Measurements from ENCODE around the gene DCDC2.

- TF ChIP-seq CTCF (IDR thresholded peaks at IDR 0.05; ENCODE audit: extremely low read depth in 1 of 2, insufficient read depth in 1 of 2, low read depth in 1 of 2, low read length in 2 of 2): no peak
- TF ChIP-seq EZH2 (IDR thresholded peaks at IDR 0.05; ENCODE audit: borderline replicate concordance, low read depth, low read length, severe bottlenecking): no peak
- no peak for TF ChIP-seq POLR2AphosphoS5 (IDR thresholded peaks at IDR 0.05; ENCODE audit: insufficient read depth, low read depth, low read length)
- no peak for TF ChIP-seq POLR2A (IDR thresholded peaks at IDR 0.05; ENCODE audit: low read depth, low read length)
- TF ChIP-seq MAX (IDR thresholded peaks at IDR 0.05; ENCODE audit: insufficient read depth, insufficient read length): no peak
- TF ChIP-seq FOS (IDR thresholded peaks at IDR 0.05; ENCODE audit: borderline replicate concordance, insufficient read depth, low read length): no peak
- no peak for TF ChIP-seq JUN (IDR thresholded peaks at IDR 0.05; ENCODE audit: borderline replicate concordance, insufficient read depth, insufficient read length, low read depth)
- TF ChIP-seq GATA2 (IDR thresholded peaks at IDR 0.05; ENCODE audit: insufficient read depth, insufficient read length, low read depth, low read length): no peak
- TF ChIP-seq MYC (IDR thresholded peaks at IDR 0.05; ENCODE audit: low read depth, low read length): no peak
Measured at GRCh38 chr6:24394061-24394779, 36.4 kb upstream of the DCDC2 start.
